ENCODE data around the gene HELZ. TPM values are rescaled to one million over a fixed set of nuclear protein-coding genes. Genes with fewer than 3 reads are reported as not detected.

Gene HELZ
- total RNA-seq, 2 donors from 2014 or later: 51.4 to 74.7 TPM

GRCh38 chr17:67132366-67132765 lies 112.6 kb downstream of the HELZ start:
- peaks cover 29% of the 10 kb centered on the region for H3K36me3 Mint-ChIP-seq (ENCODE audit: low read depth)
- no peak for DNase-seq
- H3K27ac ChIP-seq (ENCODE audit: low read depth, low read length): no peak overlapping the region
- no peak overlapping the region for H3K9ac ChIP-seq (ENCODE audit: extremely low read depth, low read length, poor library complexity, severe bottlenecking)
- 100% methylated on average over 1 of the region's 1 CpG for WGBS, 2 experiments (ENCODE audit: insufficient coverage in 1 of 2, insufficient read length in 1 of 2)
- no peaks in the 10 kb centered on the region for H3K4me1 ChIP-seq (ENCODE audit: control insufficient read depth, insufficient read depth, low read length)
- H3K27ac Mint-ChIP-seq: no peak overlapping the region
- no peaks in the 10 kb centered on the region for H3K9me3 ChIP-seq (ENCODE audit: control insufficient read depth, low read length)
- H3K27me3 ChIP-seq (ENCODE audit: control insufficient read depth, insufficient read depth, low read length, poor library complexity, severe bottlenecking): no peaks in the 10 kb centered on the region
- no peak for TF ChIP-seq CTCF (conservative IDR thresholded peaks at IDR 0.05)
- no peaks in the 10 kb centered on the region for H3K4me1 Mint-ChIP-seq
- no peak overlapping the region for H3K4me3 Mint-ChIP-seq
- no peak overlapping the region for H3K4me3 ChIP-seq (ENCODE audit: low read length)
- H3K9me3 Mint-ChIP-seq: no peaks in the 10 kb centered on the region
- H3K27me3 Mint-ChIP-seq (ENCODE audit: insufficient read depth): no peaks in the 10 kb centered on the region
- H3K36me3 ChIP-seq (ENCODE audit: control insufficient read depth, insufficient read depth, low read length): peaks cover 59% of the 10 kb centered on the region

GRCh38 chr17:67130768-67131167 lies 114.2 kb downstream of the HELZ start:
- no peak for DNase-seq
- TF ChIP-seq CTCF (conservative IDR thresholded peaks at IDR 0.05): no peak
- H3K36me3 Mint-ChIP-seq (ENCODE audit: low read depth): peaks cover 21% of the 10 kb centered on the region
- no peak overlapping the region for H3K27ac Mint-ChIP-seq
- WGBS, 2 experiments (ENCODE audit: insufficient coverage in 1 of 2, insufficient read length in 1 of 2): 96 to 100% methylated on average over 4 of the region's 4 CpGs
- no peak overlapping the region for H3K27ac ChIP-seq (ENCODE audit: low read depth, low read length)
- no peaks in the 10 kb centered on the region for H3K9me3 Mint-ChIP-seq
- no peaks in the 10 kb centered on the region for H3K4me1 ChIP-seq (ENCODE audit: control insufficient read depth, insufficient read depth, low read length)
- no peak overlapping the region for H3K4me3 ChIP-seq (ENCODE audit: low read length)
- H3K27me3 ChIP-seq (ENCODE audit: control insufficient read depth, insufficient read depth, low read length, poor library complexity, severe bottlenecking): no peaks in the 10 kb centered on the region
- peaks cover 4% of the 10 kb centered on the region for H3K4me1 Mint-ChIP-seq
- H3K36me3 ChIP-seq (ENCODE audit: control insufficient read depth, insufficient read depth, low read length): peaks cover 48% of the 10 kb centered on the region
- no peaks in the 10 kb centered on the region for H3K9me3 ChIP-seq (ENCODE audit: control insufficient read depth, low read length)
- H3K9ac ChIP-seq (ENCODE audit: extremely low read depth, low read length, poor library complexity, severe bottlenecking): no peak overlapping the region
- no peaks in the 10 kb centered on the region for H3K27me3 Mint-ChIP-seq (ENCODE audit: insufficient read depth)
- H3K4me3 Mint-ChIP-seq: no peak overlapping the region

- Mint-ChIP-seq H3K27me3 (ENCODE audit: insufficient read depth) (no peaks in the 10 kb centered on the region), H3K27ac (no peak overlapping the region), H3K4me3 (no peak overlapping the region), H3K4me1 (peaks cover 12% of the 10 kb centered on the region), H3K36me3 (ENCODE audit: low read depth) (peaks cover 12% of the 10 kb centered on the region), H3K9me3 (no peaks in the 10 kb centered on the region)
- Histone ChIP-seq H3K36me3 (ENCODE audit: control insufficient read depth, insufficient read depth, low read length) (peaks cover 40% of the 10 kb centered on the region), H3K27me3 (ENCODE audit: control insufficient read depth, insufficient read depth, low read length, poor library complexity, severe bottlenecking) (no peaks in the 10 kb centered on the region), H3K9me3 (ENCODE audit: control insufficient read depth, low read length) (no peaks in the 10 kb centered on the region), H3K9ac (ENCODE audit: extremely low read depth, low read length, poor library complexity, severe bottlenecking) (no peak overlapping the region), H3K4me1 (ENCODE audit: control insufficient read depth, insufficient read depth, low read length) (no peaks in the 10 kb centered on the region), H3K4me3 (ENCODE audit: low read length) (no peak overlapping the region), H3K27ac (ENCODE audit: low read depth, low read length) (no peak overlapping the region)
- no peak for TF ChIP-seq CTCF (conservative IDR thresholded peaks at IDR 0.05)
- DNase-seq: no peak
- WGBS, 2 experiments (ENCODE audit: insufficient coverage in 1 of 2, insufficient read length in 1 of 2): 83% methylated on average over 1 of the region's 3 CpGs; no CpG with 5 or more reads in 1 of the 2 experiments
Observed at GRCh38 chr17:67129283-67129682, 115.7 kb downstream of the HELZ start.

All from endodermal cell (in vitro differentiated cells).